Measurements from ENCODE around the gene CDKN1B.
A peak's percentile ranks its signal among the peaks of the same experiment; 100 is the strongest.
"Not testable (repeated sequence)": the region's sequence is repeated elsewhere in the genome, so short reads cannot be mapped to it uniquely, and the experiment has no call there.

Gene CDKN1B

GRCh38 chr12:12725086-12725955 is 8.2 kb downstream of the CDKN1B start:
- peak; percentile 82 for DNase-seq

GRCh38 chr12:12725956-12726554 is 8.9 kb downstream of the CDKN1B start:
- DNase-seq = no peak

- no peak for DNase-seq
These were observed 9.5 kb downstream of the CDKN1B start for GRCh38 chr12:12726555-12727093.

GRCh38 chr12:12731178-12731577 is 14.0 kb downstream of the CDKN1B start:
- no peak for DNase-seq

- no peak for DNase-seq
These were observed 14.6 kb downstream of the CDKN1B start for GRCh38 chr12:12731785-12732184.

GRCh38 chr12:12733118-12733517 is 15.9 kb downstream of the CDKN1B start:
- no peak for DNase-seq

GRCh38 chr12:12734054-12734453 is 16.9 kb downstream of the CDKN1B start:
- no peak for DNase-seq

GRCh38 chr12:12734561-12735071 is 17.4 kb downstream of the CDKN1B start:
- DNase-seq = no peak

GRCh38 chr12:12735301-12735700 is 18.1 kb downstream of the CDKN1B start:
- no peak for DNase-seq

- DNase-seq = no peak
These were observed 19.9 kb downstream of the CDKN1B start for GRCh38 chr12:12736759-12737676.

GRCh38 chr12:12738152-12738551 is 21.0 kb downstream of the CDKN1B start:
- not testable (repeated sequence) for DNase-seq

GRCh38 chr12:12741660-12742059 is 24.5 kb downstream of the CDKN1B start:
- no peak for DNase-seq

- DNase-seq = no peak
These were observed 27.6 kb downstream of the CDKN1B start for GRCh38 chr12:12744546-12745305.

- no peak for DNase-seq
These were observed 28.5 kb downstream of the CDKN1B start for GRCh38 chr12:12745576-12746211.

GRCh38 chr12:12747278-12747677 is 30.1 kb downstream of the CDKN1B start:
- DNase-seq = no peak

GRCh38 chr12:12748044-12748443 is 30.9 kb downstream of the CDKN1B start:
- no peak for DNase-seq

- DNase-seq = no peak
These were observed 32.3 kb downstream of the CDKN1B start for GRCh38 chr12:12749433-12749832.

- DNase-seq = no peak
These were observed 38.8 kb downstream of the CDKN1B start for GRCh38 chr12:12755923-12756322.

GRCh38 chr12:12757121-12757520 is 40.0 kb downstream of the CDKN1B start:
- no peak for DNase-seq

GRCh38 chr12:12759234-12759915 is 42.2 kb downstream of the CDKN1B start:
- no peak for DNase-seq

GRCh38 chr12:12764824-12765223 is 47.7 kb downstream of the CDKN1B start:
- no peak for DNase-seq

All from activated T-cell treated with anti-CD3 and anti-CD28 coated beads for 4 hours (primary cell).